Coronary artery (tissue), 2 donors: ENCODE data around the gene SEBOX.
A peak's percentile ranks its signal among the peaks of the same experiment; 100 is the strongest.
"Not testable (repeated sequence)": the region's sequence is repeated elsewhere in the genome, so short reads cannot be mapped to it uniquely, and the experiment has no call there.

ENCODE experiments used
- DNase-seq: peaks from one replicate; pipeline ENCODE4 v3.0.0-alpha.2; 2017; ENCODE audit warnings: low spot score
- H3K27ac ChIP-seq, 2 donors: fragments of 200-600 bp; sonication (generic); one replicate each; pipeline ENCODE4 v1.5.1; 2016 to 2019
- H3K4me3 ChIP-seq: fragments of 200-600 bp; sonication (generic); 2 replicates; pipeline ENCODE4 v1.5.1; 2016; ENCODE audit warnings: mild to moderate bottlenecking, moderate library complexity
- CTCF ChIP-seq: fragments of 200-600 bp; sonication (generic); IDR thresholded peaks from one replicate; pipeline ENCODE4 v1.5.1; 2019; ENCODE audit warnings: antibody characterized with exemption

Gene SEBOX

GRCh38 chr17:28341516-28341915 lies 23.5 kb downstream of the SEBOX start:
- DNase-seq: no peak
- TF ChIP-seq CTCF: no peak
- H3K4me3 ChIP-seq: no peak overlapping the region
- H3K27ac ChIP-seq: no peak overlapping the region

- no peak overlapping the region for H3K4me3 ChIP-seq
- H3K27ac ChIP-seq: no peak overlapping the region
- no peak for DNase-seq
- no peak for TF ChIP-seq CTCF
Observed at GRCh38 chr17:28340374-28340773, 24.6 kb downstream of the SEBOX start.

- no peak for TF ChIP-seq CTCF
- DNase-seq: no peak
- Histone ChIP-seq H3K4me3 (no peak overlapping the region), H3K27ac (no peak overlapping the region)
Observed at GRCh38 chr17:28339431-28339830, 25.6 kb downstream of the SEBOX start.

GRCh38 chr17:28338769-28339212 lies 26.2 kb downstream of the SEBOX start:
- not testable (repeated sequence) for H3K4me3 ChIP-seq, DNase-seq
- peak overlapping the region; percentile 41 to 59 for H3K27ac ChIP-seq

- H3K4me3 ChIP-seq: no peak overlapping the region
- TF ChIP-seq CTCF: no peak
- no peak for DNase-seq
- H3K27ac ChIP-seq: peak overlapping the region; percentile 41 to 59
Observed at GRCh38 chr17:28338056-28338768, 26.8 kb downstream of the SEBOX start.

GRCh38 chr17:28335959-28336871 lies 28.8 kb downstream of the SEBOX start:
- DNase-seq: no peak
- no peak for TF ChIP-seq CTCF
- H3K27ac ChIP-seq: peak overlapping the region; percentile 96 to 97
- peak overlapping the region; percentile 96 for H3K4me3 ChIP-seq

- Histone ChIP-seq H3K27ac (peak within 1 kb of the TSS; percentile 96 to 97), H3K4me3 (peak within 1 kb of the TSS; percentile 96)
- TF ChIP-seq CTCF: no peak
- peak; percentile 100 for DNase-seq
Observed at GRCh38 chr17:28335201-28335958, 29.6 kb downstream of the SEBOX start, which contains the start of the genes IFT20 and TNFAIP1. Gene IFT20 (minus strand): TSS chr17:28335472. CDS start chr17:28331985, 3,487 bp downstream. Gene TNFAIP1 (plus strand): TSS chr17:28335761. CDS start chr17:28339522, 3,761 bp downstream.
